K562 (cell line): ENCODE data around the gene OR5T2.

Source experiments
- CREBBP ChIP-seq: IDR thresholded peaks from one replicate; pipeline ENCODE4 v1.6.1; 2012; ENCODE audit warnings: low read depth, mild to moderate bottlenecking, control low read depth, inconsistent platforms, low read length
- FOS ChIP-seq: IDR thresholded peaks from 3 replicates; pipeline ENCODE4 v1.6.1; 2011; ENCODE audit not compliant: insufficient read length; ENCODE audit errors: extremely low read depth
- HMG20A ChIP-seq: fragments of 450-650 bp; formaldehyde crosslinking; conservative IDR thresholded peaks from 2 replicates; pipeline ENCODE4 v1.4.0; 2020; ENCODE audit warnings: mild to moderate bottlenecking, mixed read lengths
- KAT7 ChIP-seq: sonication (generic); formaldehyde crosslinking; IDR thresholded peaks from 2 replicates; pipeline ENCODE4 v1.8.0; 2022; ENCODE audit warnings: missing genetic modification reagents, mild to moderate bottlenecking, borderline replicate concordance
- RAD21 ChIP-seq, 2 experiments: fragments of 250-450 bp in 1 of 2; fragments of 450-650 bp in 1 of 2; sonication (Bioruptor Pico) in 1 of 2; formaldehyde crosslinking in 1 of 2; IDR thresholded peaks in 1 of 2; conservative IDR thresholded peaks in 1 of 2; 2 replicates each; pipeline versions ENCODE4 v1.4.0 to v1.8.0; 2020 to 2022; ENCODE audit warnings: mild to moderate bottlenecking in 2 of 2, moderate library complexity in 1 of 2
- RCOR1 ChIP-seq, 2 experiments: IDR thresholded peaks; 2 replicates each; pipeline ENCODE4 v1.6.1; 2012; ENCODE audit warnings: low read depth in 2 of 2, low read length in 2 of 2, borderline replicate concordance in 1 of 2, improper control_type of control experiment in 1 of 2
- SP1 ChIP-seq: sonication (generic); formaldehyde crosslinking; IDR thresholded peaks from 2 replicates; pipeline ENCODE4 v1.8.1; 2022; ENCODE audit warnings: mild to moderate bottlenecking, missing genetic modification reagents
- ZBTB8A ChIP-seq: fragments of 450-650 bp; IDR thresholded peaks from 2 replicates; pipeline ENCODE4 v1.6.1; 2018; ENCODE audit warnings: mild to moderate bottlenecking, moderate library complexity; ENCODE audit not compliant: partially characterized antibody
- ZFP1 ChIP-seq: fragments of 450-650 bp; formaldehyde crosslinking; IDR thresholded peaks from 2 replicates; pipeline ENCODE4 v1.4.0; 2020; ENCODE audit warnings: mild to moderate bottlenecking, mixed read lengths
- ZNF140 ChIP-seq: fragments of 250-450 bp; sonication (Bioruptor Pico); IDR thresholded peaks from 2 replicates; pipeline ENCODE4 v1.8.0; 2021; ENCODE audit warnings: moderate library complexity, mild to moderate bottlenecking, inconsistent platforms
- TF ChIP-seq, protein P1 (sequence below), 3 experiments: IDR thresholded peaks in 2 of 3; conservative IDR thresholded peaks in 1 of 3; 2 replicates each; pipeline ENCODE4 v1.5.1; 2011 to 2012; ENCODE audit warnings: low read length in 3 of 3, mild to moderate bottlenecking in 3 of 3, control low read depth in 2 of 3, improper control_type of control experiment in 1 of 3, inconsistent platforms in 1 of 3, low read depth in 1 of 3, mixed read lengths in 1 of 3, moderate library complexity in 1 of 3; ENCODE audit not compliant: insufficient read depth in 2 of 3

DNA sequence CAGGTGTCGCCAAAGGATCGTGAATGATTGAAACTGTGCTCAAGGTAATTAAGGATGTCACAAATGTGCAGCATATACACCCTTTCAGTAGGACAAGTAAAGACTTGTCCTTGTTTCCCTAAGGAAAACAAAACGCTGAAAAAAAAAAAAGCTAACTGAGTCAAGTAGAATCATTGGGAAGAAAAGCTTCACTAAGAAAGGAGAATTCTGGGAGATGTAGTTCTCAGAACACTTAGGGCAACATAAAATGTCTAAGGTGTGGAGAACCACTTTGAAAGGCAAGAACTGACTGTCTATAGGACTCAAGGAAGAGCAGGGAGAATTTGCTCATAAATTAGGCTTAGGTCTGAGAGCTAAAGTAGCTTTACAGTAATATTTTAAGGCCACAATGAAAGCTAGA lies 37.0 kb upstream of the OR5T2 start:
- TF ChIP-seq RCOR1 (IDR thresholded peaks at IDR 0.05; ENCODE audit: borderline replicate concordance in 1 of 2, low read depth in 2 of 2, low read length in 2 of 2): no peak
- no peak for TF ChIP-seq KAT7 (CRISPR knock-in tag)
- no peak for TF ChIP-seq FOS
- no peak for TF ChIP-seq SP1
- TF ChIP-seq, protein P1, sequence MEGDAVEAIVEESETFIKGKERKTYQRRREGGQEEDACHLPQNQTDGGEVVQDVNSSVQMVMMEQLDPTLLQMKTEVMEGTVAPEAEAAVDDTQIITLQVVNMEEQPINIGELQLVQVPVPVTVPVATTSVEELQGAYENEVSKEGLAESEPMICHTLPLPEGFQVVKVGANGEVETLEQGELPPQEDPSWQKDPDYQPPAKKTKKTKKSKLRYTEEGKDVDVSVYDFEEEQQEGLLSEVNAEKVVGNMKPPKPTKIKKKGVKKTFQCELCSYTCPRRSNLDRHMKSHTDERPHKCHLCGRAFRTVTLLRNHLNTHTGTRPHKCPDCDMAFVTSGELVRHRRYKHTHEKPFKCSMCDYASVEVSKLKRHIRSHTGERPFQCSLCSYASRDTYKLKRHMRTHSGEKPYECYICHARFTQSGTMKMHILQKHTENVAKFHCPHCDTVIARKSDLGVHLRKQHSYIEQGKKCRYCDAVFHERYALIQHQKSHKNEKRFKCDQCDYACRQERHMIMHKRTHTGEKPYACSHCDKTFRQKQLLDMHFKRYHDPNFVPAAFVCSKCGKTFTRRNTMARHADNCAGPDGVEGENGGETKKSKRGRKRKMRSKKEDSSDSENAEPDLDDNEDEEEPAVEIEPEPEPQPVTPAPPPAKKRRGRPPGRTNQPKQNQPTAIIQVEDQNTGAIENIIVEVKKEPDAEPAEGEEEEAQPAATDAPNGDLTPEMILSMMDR (IDR thresholded peaks at IDR 0.05 in 2 of 3, conservative IDR thresholded peaks at IDR 0.05 in 1 of 3; ENCODE audit: insufficient read depth in 2 of 3, low read depth in 1 of 3, low read length in 3 of 3): no peak
- TF ChIP-seq ZBTB8A: no peak
- TF ChIP-seq ZNF140 (CRISPR knock-in tag): no peak
- no peak for TF ChIP-seq ZFP1
- no peak for TF ChIP-seq CREBBP
- TF ChIP-seq RAD21 (CRISPR knock-in tag; conservative IDR thresholded peaks at IDR 0.05 in 1 of 2, IDR thresholded peaks at IDR 0.05 in 1 of 2): no peak
- no peak for TF ChIP-seq HMG20A (CRISPR knock-in tag)
